Hematopoietic multipotent progenitor cell (in vitro differentiated cells): ENCODE data around the gene CLCNKB. TPM values are rescaled to one million over a fixed set of nuclear protein-coding genes. Genes with fewer than 3 reads are reported as not detected.

Experiments used
- DNase-seq, 3 donors: peaks; one replicate each; pipeline ENCODE4 v3.0.0-alpha.2; 2011 to 2015; ENCODE audit warnings: low read depth in 2 of 3, low spot score in 2 of 3
- total RNA-seq: library from RNA; depleted of rRNA; stranded (reverse); fragments of >200 nt; gene quantifications from one replicate; pipeline ENCODE4 v1.2.3, GENCODE V29; 2012

Gene CLCNKB
- total RNA-seq, 1 donor = 0.81 TPM

DNA sequence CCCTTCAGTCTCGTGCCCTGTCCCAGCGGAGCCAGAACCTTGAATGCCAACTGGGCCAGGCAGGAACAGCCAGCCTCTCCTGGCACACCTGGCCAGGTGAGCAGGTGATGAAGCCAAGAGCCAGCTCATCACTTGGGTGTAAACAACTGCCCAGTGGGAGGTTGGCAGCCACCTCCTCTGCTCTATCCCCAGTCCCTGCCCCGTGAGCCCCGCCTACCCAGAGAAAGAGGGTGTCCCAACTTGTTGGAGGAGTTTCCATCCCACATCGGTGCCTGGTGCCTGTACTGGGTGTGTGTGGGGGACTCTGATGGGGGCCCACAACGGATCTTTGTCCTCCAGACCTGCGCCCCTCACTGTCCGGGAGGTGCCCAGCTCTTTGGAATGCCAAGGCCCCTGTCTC, 47.7 kb downstream of the CLCNKB start:
- no peak for DNase-seq

- DNase-seq = no peak
Observed at GRCh38 chr1:16092097-16092922, 48.7 kb downstream of the CLCNKB start.

DNA sequence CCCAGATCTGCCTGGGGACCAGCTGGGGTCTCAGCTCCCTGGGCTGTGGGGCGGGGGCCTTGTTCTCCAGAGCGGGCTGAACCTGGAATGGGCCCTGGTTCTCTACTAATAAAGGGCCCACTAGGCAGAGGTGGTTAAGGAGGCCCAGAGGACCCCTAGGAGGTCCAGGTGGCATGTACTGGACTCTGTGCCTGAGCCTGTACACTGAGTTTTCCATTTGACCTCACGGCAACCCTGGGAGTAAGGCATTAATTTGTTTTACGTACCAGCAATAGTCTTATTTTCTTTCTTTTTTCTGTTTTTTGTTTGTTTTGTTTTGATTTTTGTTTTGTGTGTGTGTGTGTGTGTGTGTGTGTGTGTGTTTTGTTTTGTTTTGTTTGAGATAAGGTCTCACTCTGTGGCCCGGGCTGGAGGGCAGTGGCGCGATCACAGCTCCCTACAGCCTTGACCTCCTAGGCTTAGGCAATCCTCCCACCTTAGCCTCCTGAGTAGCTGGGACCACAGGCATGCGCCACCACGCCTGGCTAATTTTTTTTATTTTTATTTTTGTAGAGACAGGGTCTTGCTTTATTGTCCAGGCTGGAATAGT, 49.4 kb downstream of the CLCNKB start:
- DNase-seq = no peak

DNA sequence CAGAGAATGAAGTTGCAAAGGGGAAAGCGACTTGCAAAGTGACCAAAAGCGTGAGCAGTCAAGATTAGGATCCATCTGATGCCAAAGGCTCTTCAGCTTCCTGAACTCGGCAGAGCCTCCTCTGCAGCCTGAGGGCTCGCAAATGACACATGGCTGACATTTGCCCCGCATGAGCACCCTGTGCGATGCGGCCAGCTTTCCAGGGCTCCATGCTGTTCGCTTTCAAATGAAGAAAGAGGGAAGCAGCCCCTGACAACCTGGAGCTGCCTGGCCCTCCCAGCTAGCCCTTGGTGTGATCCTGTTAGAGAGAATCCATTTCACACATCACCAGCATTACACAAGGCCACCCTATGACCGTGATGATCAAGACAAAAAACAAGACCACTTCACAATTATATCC, 50.0 kb downstream of the CLCNKB start:
- DNase-seq = no peak

- DNase-seq = no peak
Observed at GRCh38 chr1:16094453-16095158, 51.0 kb downstream of the CLCNKB start.

GRCh38 chr1:16095447-16095846, 51.9 kb downstream of the CLCNKB start:
- DNase-seq = no peak

DNA sequence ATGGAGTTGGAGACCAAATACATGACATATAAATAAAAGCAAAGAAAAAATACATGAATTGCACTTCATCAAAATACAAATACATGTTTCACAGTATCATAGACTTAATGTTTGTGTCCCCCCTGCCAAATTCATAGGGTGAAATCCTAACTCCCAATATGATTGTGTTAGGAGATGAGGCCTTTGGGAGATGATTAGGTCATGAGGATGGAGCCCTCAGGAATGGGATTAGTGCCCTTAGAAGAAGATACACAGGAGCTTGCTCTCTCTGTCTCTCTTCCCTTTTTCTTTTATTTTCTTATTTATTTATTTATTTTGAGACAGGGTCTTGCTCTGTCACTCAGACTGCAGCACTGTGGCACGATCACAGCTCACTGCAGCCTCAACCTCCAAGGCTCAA, 55.8 kb downstream of the CLCNKB start:
- DNase-seq = no peak

GRCh38 chr1:16101623-16102022, 58.0 kb downstream of the CLCNKB start:
- no peak for DNase-seq

Other genes starting within 250 kb of the CLCNKB start
- 0.54 TPM for gene UQCRHL, start 236.1 kb upstream of the CLCNKB start, total RNA-seq
- gene SPEN, start 196.1 kb upstream of the CLCNKB start, total RNA-seq = 36.4 TPM
- gene ZBTB17, start 67.7 kb upstream of the CLCNKB start, total RNA-seq = 97.5 TPM
- gene SRARP, start 39.5 kb upstream of the CLCNKB start, total RNA-seq = not detected
- not detected for gene HSPB7, start 25.7 kb upstream of the CLCNKB start, total RNA-seq
- gene CLCNKA, start 21.7 kb upstream of the CLCNKB start, total RNA-seq = not detected
- gene FAM131C, start 29.9 kb downstream of the CLCNKB start, total RNA-seq = not detected
- 0.54 TPM for gene EPHA2, start 112.3 kb downstream of the CLCNKB start, total RNA-seq
- 9.2 TPM for gene ARHGEF19, start 168.9 kb downstream of the CLCNKB start, total RNA-seq
- gene CPLANE2, start 193.4 kb downstream of the CLCNKB start, total RNA-seq = 20.7 TPM